GM11168 (cell line): ENCODE results near the gene IRF2BP1.
"Not testable (repeated sequence)": the region's sequence is repeated elsewhere in the genome, so short reads cannot be mapped to it uniquely, and the experiment has no call there.

ENCODE experiments used
- in situ Hi-C: fragments of 300-500 bp; cut with MboI; formaldehyde crosslinking; loops from one replicate; pipeline ENCODE4 v1.12.0; 2022; ENCODE audit warnings: low sequenced_read_pairs; ENCODE audit not compliant: unreplicated experiment

IRF2BP1 gene

GRCh38 chr19:45902651-45903625, 17.0 kb upstream of the IRF2BP1 start:
- in situ Hi-C loops, result no loop called here

- in situ Hi-C loops, result no loop called here
Measured at GRCh38 chr19:45901912-45902650, 16.1 kb upstream of the IRF2BP1 start, which contains the start of gene MYPOP. MYPOP (minus strand) TSS chr19:45902613; CDS start chr19:45901773, 840 bp downstream.

DNA sequence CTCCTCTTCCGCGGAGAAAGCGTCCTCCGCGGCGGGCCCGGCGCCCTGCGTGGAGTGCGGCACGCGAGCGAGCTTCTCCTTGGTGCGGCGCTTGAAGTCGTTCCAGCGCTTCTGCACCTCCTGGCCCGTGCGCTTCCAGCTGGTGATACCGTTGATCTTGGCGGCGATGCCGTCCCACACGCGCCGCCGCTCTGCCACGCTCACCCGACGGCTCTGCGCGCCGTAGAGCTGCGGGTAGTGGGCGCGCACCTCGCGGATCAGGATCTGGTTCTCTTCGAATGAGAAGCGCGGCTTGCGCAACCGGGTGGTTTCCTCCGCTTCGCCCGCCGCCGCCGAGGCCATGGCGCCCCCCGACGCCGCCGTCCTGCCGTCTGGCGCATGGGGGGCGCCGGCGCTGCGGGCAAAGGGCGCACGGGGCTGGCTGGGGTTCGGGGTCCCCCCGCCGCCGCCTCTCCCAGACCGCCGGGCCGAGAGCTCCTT, 15.5 kb upstream of the IRF2BP1 start:
- in situ Hi-C loops, result no loop called here

- in situ Hi-C loops, result no loop called here
Measured at GRCh38 chr19:45900738-45901431, 14.9 kb upstream of the IRF2BP1 start.

GRCh38 chr19:45899919-45900589, 14.1 kb upstream of the IRF2BP1 start:
- in situ Hi-C loops, result no loop called here

DNA sequence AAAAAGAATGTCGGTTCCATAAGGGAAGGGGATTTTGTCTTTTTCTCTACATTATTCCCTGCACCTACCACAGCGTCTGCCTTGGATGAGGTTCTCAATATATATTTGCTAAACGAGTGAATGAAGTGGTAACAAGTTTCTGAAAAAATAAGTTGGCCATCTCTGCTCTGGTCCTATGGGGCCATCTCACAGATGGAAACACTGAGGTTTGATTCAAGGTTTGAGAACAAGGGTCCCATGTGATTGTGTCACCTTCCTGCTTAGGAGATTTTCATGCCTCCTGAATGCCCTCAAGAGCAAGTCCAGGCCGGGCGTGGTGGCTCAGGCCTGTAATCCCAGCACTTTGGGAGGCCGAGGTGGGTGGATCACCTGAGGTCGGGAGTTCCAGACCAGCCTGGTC, 13.3 kb upstream of the IRF2BP1 start:
- in situ Hi-C loops, result no loop called here

- in situ Hi-C loops, result no loop called here
Measured at GRCh38 chr19:45897261-45897812, 11.4 kb upstream of the IRF2BP1 start.

- in situ Hi-C loops, result not testable (repeated sequence)
Measured at GRCh38 chr19:45895983-45896599, 10.2 kb upstream of the IRF2BP1 start.

GRCh38 chr19:45895519-45895972, 9.6 kb upstream of the IRF2BP1 start:
- in situ Hi-C loops, result no loop called here

DNA sequence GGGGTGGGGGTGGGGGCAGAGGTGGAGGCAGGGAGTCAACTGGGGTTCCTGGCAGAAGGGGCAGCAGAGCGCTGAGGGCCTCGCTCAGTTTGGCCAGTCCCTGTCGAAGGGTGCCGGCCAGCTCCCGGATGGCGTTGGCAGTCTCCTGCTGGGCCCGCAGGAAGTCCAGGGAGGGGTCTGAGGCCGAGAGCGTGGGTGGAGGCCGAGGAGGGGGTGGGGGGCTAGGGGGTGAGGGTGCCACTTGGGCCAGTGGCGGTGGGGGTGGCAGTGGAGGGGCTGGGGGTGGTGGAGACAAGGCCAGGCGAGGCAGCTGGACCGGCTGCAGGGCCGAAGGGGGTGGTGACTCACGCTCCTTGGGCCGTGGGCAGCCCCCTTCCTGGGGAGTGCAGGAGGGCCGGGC, 4.9 kb upstream of the IRF2BP1 start:
- in situ Hi-C loops, result no loop called here

DNA sequence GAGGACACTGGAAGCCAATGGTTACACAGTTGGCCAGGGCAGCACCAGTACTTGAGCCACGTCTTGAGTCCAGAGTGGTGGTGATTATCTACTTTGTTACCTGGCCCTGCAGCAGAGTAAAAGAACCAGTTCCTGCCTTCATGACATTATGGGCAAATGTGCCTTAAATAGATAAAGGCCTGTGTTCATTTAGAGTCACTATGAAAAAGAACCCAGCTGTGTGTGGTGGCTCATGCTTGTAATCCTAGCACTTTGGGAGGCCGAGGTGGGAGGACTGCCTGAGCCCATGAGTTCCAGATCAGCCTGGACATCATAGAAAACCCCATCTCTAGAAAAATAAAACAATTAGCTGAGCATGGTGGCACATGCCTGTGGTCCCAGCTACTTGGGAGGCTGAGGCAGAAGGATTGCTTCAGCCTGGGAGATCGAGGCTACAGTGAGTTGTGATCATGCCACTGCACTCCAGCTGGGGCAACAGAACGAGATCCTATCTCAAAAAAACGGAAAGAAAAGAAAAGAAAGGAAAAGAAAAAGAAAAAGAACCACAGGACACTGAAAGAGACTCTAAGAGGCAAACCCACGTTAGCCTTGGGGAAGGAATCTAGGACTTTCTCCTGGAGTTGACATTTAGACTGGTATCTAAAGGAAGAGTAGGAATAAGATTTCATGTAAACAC, 3.4 kb upstream of the IRF2BP1 start:
- in situ Hi-C loops, result no loop called here

- in situ Hi-C loops, result no loop called here
Measured at GRCh38 chr19:45887200-45887710, 1.3 kb upstream of the IRF2BP1 start.

- in situ Hi-C loops, result no loop called here
Measured at GRCh38 chr19:45886427-45887199, 672 bp upstream of the IRF2BP1 start.

DNA sequence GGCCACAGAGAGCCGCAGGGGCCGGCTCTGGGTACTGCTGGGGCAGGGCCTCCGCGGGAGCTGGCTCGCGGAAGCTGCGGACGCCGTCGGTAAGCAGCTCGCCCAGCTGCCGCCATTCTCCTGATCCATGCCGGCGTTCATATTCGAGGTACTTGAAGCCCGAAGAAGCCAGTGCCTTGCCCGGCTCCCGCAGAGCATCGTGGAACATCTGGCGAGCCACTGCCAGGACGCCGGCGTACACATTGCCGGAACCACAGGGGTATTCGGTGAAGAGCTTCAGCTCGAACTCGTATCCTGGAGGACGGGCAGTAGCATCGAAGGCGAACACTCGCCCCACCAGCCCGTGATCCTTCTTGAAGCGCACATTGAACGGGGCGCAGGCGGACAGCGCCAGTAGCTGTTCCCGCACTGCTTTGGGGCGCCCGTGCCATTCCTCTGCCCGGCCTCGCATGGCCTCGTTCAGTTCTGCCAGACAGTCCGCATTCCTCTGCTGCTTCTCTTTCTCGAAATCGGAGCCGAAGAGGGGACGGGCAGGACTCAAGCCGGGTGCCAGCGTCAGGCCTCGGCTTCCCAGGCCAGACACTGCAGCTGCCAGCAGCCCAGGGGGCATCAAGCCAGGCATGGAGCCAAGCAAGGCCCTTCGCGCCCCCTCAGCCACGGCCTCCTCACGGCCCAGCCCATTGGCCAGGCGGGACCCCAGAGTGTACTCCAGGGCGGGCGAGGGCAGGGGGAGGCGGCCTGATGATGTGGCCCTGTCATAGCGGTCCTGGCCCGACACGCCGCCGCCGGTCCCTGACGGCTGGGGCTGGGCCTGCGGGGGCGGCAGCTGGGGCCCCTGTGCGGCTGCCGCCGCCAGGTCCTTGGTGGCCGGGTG, 1.0 kb downstream of the IRF2BP1 start:
- in situ Hi-C loops, result no loop called here

GRCh38 chr19:45883881-45884681, 1.9 kb downstream of the IRF2BP1 start:
- in situ Hi-C loops, result no loop called here

- in situ Hi-C loops, result no loop called here
Measured at GRCh38 chr19:45883586-45883880, 2.4 kb downstream of the IRF2BP1 start.
